HepG2 (cell line): Measurements from ENCODE around the gene LITAFD. TPM values are rescaled to one million over a fixed set of nuclear protein-coding genes. Genes with fewer than 3 reads are reported as not detected.

Source experiments
- CHD2 ChIP-seq: IDR thresholded peaks from 2 replicates; pipeline ENCODE4 v1.6.1; 2011; ENCODE audit warnings: low read depth, low read length, improper control_type of control experiment
- CSRNP1 ChIP-seq: sonication (generic); formaldehyde crosslinking; IDR thresholded peaks from 2 replicates; pipeline ENCODE4 v1.8.1; 2023; ENCODE audit warnings: mild to moderate bottlenecking, missing genetic modification reagents
- DPF2 ChIP-seq: sonication (generic); formaldehyde crosslinking; IDR thresholded peaks from 2 replicates; pipeline ENCODE4 v1.4.0; 2020; ENCODE audit warnings: mild to moderate bottlenecking, low read depth, missing genetic modification reagents, borderline replicate concordance
- EEA1 ChIP-seq: sonication (generic); formaldehyde crosslinking; IDR thresholded peaks from 2 replicates; pipeline ENCODE4 v1.5.1; 2020; ENCODE audit warnings: mild to moderate bottlenecking, missing genetic modification reagents, borderline replicate concordance
- ETV6 ChIP-seq: sonication (generic); formaldehyde crosslinking; conservative IDR thresholded peaks from 2 replicates; pipeline ENCODE4 v1.4.0; 2020; ENCODE audit warnings: missing genetic modification reagents
- KDM3A ChIP-seq: IDR thresholded peaks from 2 replicates; pipeline ENCODE4 v1.6.1; 2018; ENCODE audit warnings: low read depth, missing compliant biosample characterization
- MATR3 ChIP-seq: sonication (generic); formaldehyde crosslinking; IDR thresholded peaks from 2 replicates; pipeline ENCODE4 v1.4.0; 2020; ENCODE audit warnings: missing genetic modification reagents
- MBD4 ChIP-seq: IDR thresholded peaks from 2 replicates; pipeline ENCODE4 v1.6.1; 2012; ENCODE audit warnings: low read length, inconsistent platforms, borderline replicate concordance
- MTF2 ChIP-seq: sonication (generic); formaldehyde crosslinking; IDR thresholded peaks from 2 replicates; pipeline ENCODE4 v1.5.0; 2020; ENCODE audit warnings: missing genetic modification reagents, borderline replicate concordance
- PHF20 ChIP-seq: sonication (generic); formaldehyde crosslinking; IDR thresholded peaks from 2 replicates; pipeline ENCODE4 v1.5.0; 2020; ENCODE audit warnings: mild to moderate bottlenecking, missing genetic modification reagents
- RFX1 ChIP-seq: fragments of 450-650 bp; IDR thresholded peaks from 2 replicates; pipeline ENCODE4 v1.6.1; 2017
- SRSF1 ChIP-seq: fragments of 200-400 bp; formaldehyde crosslinking; optimal IDR thresholded peaks from 2 replicates; pipeline ENCODE3; 2017; ENCODE audit warnings: mild to moderate bottlenecking, low read depth, low read length, moderate library complexity
- SUZ12 ChIP-seq: fragments of 150-350 bp; IDR thresholded peaks from 2 replicates; pipeline ENCODE4 v1.6.1; 2014; ENCODE audit warnings: low read depth, low read length
- TARDBP ChIP-seq: sonication (generic); formaldehyde crosslinking; IDR thresholded peaks from 2 replicates; pipeline ENCODE4 v1.8.0; 2022; ENCODE audit warnings: mild to moderate bottlenecking, missing genetic modification reagents
- TBP ChIP-seq: sonication (generic); formaldehyde crosslinking; IDR thresholded peaks from 2 replicates; pipeline ENCODE4 v1.5.0; 2020; ENCODE audit warnings: missing genetic modification reagents
- WIZ ChIP-seq: sonication (generic); formaldehyde crosslinking; IDR thresholded peaks from 2 replicates; pipeline ENCODE4 v1.5.1; 2020; ENCODE audit warnings: mild to moderate bottlenecking, missing genetic modification reagents
- ZBTB10 ChIP-seq: sonication (generic); formaldehyde crosslinking; IDR thresholded peaks from 2 replicates; pipeline ENCODE4 v1.4.0; 2020; ENCODE audit warnings: missing genetic modification reagents, borderline replicate concordance
- ZFX ChIP-seq: sonication (generic); formaldehyde crosslinking; IDR thresholded peaks from 2 replicates; pipeline ENCODE4 v1.4.0; 2020; ENCODE audit warnings: mild to moderate bottlenecking, low read depth, missing genetic modification reagents, moderate library complexity
- ZNF225 ChIP-seq: sonication (generic); formaldehyde crosslinking; IDR thresholded peaks from 2 replicates; pipeline ENCODE4 v1.4.0; 2020; ENCODE audit warnings: mild to moderate bottlenecking, missing genetic modification reagents
- ZNF552 ChIP-seq: sonication (generic); formaldehyde crosslinking; IDR thresholded peaks from 2 replicates; pipeline ENCODE4 v1.9.0; 2022; ENCODE audit warnings: missing genetic modification reagents, mild to moderate bottlenecking, borderline replicate concordance
- ZNF557 ChIP-seq: sonication (generic); formaldehyde crosslinking; IDR thresholded peaks from 2 replicates; pipeline ENCODE4 v1.4.0; 2020; ENCODE audit warnings: missing genetic modification reagents
- ZNF589 ChIP-seq: sonication (generic); formaldehyde crosslinking; conservative IDR thresholded peaks from 2 replicates; pipeline ENCODE4 v1.8.0; 2022; ENCODE audit warnings: mild to moderate bottlenecking, moderate library complexity, missing genetic modification reagents
- ZNF724P ChIP-seq: sonication (generic); formaldehyde crosslinking; IDR thresholded peaks from 2 replicates; pipeline ENCODE4 v1.8.0; 2022; ENCODE audit warnings: missing genetic modification reagents, borderline replicate concordance
- ZNF768 ChIP-seq: sonication (generic); formaldehyde crosslinking; IDR thresholded peaks from 2 replicates; pipeline ENCODE4 v1.4.0; 2020; ENCODE audit warnings: missing genetic modification reagents
- ZSCAN29 ChIP-seq: sonication (generic); formaldehyde crosslinking; conservative IDR thresholded peaks from 2 replicates; pipeline ENCODE4 v1.4.0; 2020; ENCODE audit warnings: mild to moderate bottlenecking, missing genetic modification reagents
- ZSCAN5A ChIP-seq: sonication (generic); formaldehyde crosslinking; IDR thresholded peaks from 2 replicates; pipeline ENCODE4 v1.8.0; 2022; ENCODE audit warnings: mild to moderate bottlenecking, missing genetic modification reagents, borderline replicate concordance
- polyA plus RNA-seq, 8 experiments: library from polyadenylated mRNA; depleted of rRNA in 3 of 8; stranded (reverse) in 7 of 8; unstranded in 1 of 8; fragments of >200 nt; fragmentation: Illumina TruSeq in 4 of 8; extraction: Trizol in 4 of 8; gene quantifications; 2 replicates each; pipeline versions ENCODE4 v1.2.1 to v1.2.3, GENCODE V29; 2011 to 2016; ENCODE audit warnings: low read depth in 4 of 8, missing spikeins in 1 of 8, mixed read lengths in 1 of 8; ENCODE audit not compliant: insufficient read depth in 1 of 8
- total RNA-seq, 5 experiments: library from RNA; depleted of rRNA; stranded (reverse); fragments of >200 nt; fragmentation: Illumina TruSeq; extraction: Trizol; gene quantifications; 2 replicates each; pipeline ENCODE4 v1.2.3, GENCODE V29; 2016; ENCODE audit warnings: low read depth in 1 of 5

The LITAFD gene
- total and polyA plus RNA-seq, 2 of the 13 experiments (the other 11 are each of a cell fraction or from before 2014, with no cell fraction given) = not detected

- TF ChIP-seq ZNF589 (CRISPR knock-in tag) (0 out of 2 replicates have a peak, but pooled peaks have one; percentile 70), CSRNP1 (CRISPR knock-in tag) (no peak), ZNF552 (CRISPR knock-in tag) (no peak), SRSF1 (peak; percentile 76), ZNF768 (CRISPR knock-in tag) (no peak), PHF20 (CRISPR knock-in tag) (0 out of 2 replicates have a peak, but pooled peaks have one; percentile 22), ZFX (CRISPR knock-in tag) (peak; percentile 46), EEA1 (CRISPR knock-in tag) (no peak), ZNF225 (no peak; the same call in 1 of the 2 replicates), KDM3A (no peak), SUZ12 (no peak), ZNF724P (no peak), ZBTB10 (CRISPR knock-in tag) (no peak), ZNF557 (CRISPR knock-in tag) (no peak), MTF2 (CRISPR knock-in tag) (0 out of 2 replicates have a peak, but pooled peaks have one; percentile 19), ZSCAN5A (CRISPR knock-in tag) (no peak), DPF2 (CRISPR knock-in tag) (no peak), ETV6 (0 out of 2 replicates have a peak, but pooled peaks have one; percentile 27), MATR3 (CRISPR knock-in tag) (no peak), WIZ (CRISPR knock-in tag) (no peak), MBD4 (no peak), TARDBP (CRISPR knock-in tag) (0 out of 2 replicates have a peak, but pooled peaks have one; percentile 33), ZSCAN29 (CRISPR knock-in tag) (no peak), RFX1 (no peak), TBP (no peak), CHD2 (no peak)
Measured at GRCh38 chr16:8885674-8886592, 3.8 kb downstream of the LITAFD start (continued).
